Fibroblast of lung (primary cell): ENCODE data around the gene ZNF878.

ENCODE experiments used
- CTCF ChIP-seq, 2 donors: IDR thresholded peaks in 1 of 2; conservative IDR thresholded peaks in 1 of 2; 1 replicate in 1 of 2; 2 replicates in 1 of 2; pipeline ENCODE4 v1.5.1; 2011 to 2012; ENCODE audit warnings: low read length in 2 of 2, control low read depth in 1 of 2, inconsistent platforms in 1 of 2, low read depth in 1 of 2, mild to moderate bottlenecking in 1 of 2
- EZH2 ChIP-seq: IDR thresholded peaks from 2 replicates; pipeline ENCODE4 v1.5.1; 2012; ENCODE audit warnings: low read length, control low read depth, mild to moderate bottlenecking; ENCODE audit errors: missing control alignments

- TF ChIP-seq CTCF (conservative IDR thresholded peaks at IDR 0.05 in 1 of 2, IDR thresholded peaks at IDR 0.05 in 1 of 2; ENCODE audit: low read depth in 1 of 2, low read length in 2 of 2), result no peak
- TF ChIP-seq EZH2, result no peak
These were observed 57.6 kb downstream of the ZNF878 start for GRCh38 chr19:11995174-11995573.
